ENCODE results near the gene EFCAB6.

- TF ChIP-seq CTCF (IDR thresholded peaks at IDR 0.05) (no peak), POLR2A (IDR thresholded peaks at IDR 0.05) (no peak)
These were observed 297.5 kb downstream of the EFCAB6 start for GRCh38 chr22:43514476-43515157.

Data from Peyer's patch (tissue), 4 donors.